HG02870 (cell line): ENCODE data around the gene KRT81.
"Not testable (repeated sequence)": the region's sequence is repeated elsewhere in the genome, so short reads cannot be mapped to it uniquely, and the experiment has no call there.

Experiments
- ATAC-seq: cut with Tn5 transposase; IDR thresholded peaks from one replicate; pipeline ENCODE4 v1.9.1; 2021; ENCODE audit warnings: mild to moderate bottlenecking, moderate library complexity; ENCODE audit not compliant: unreplicated experiment

KRT81 gene

GRCh38 chr12:52278575-52279421 lies 12.5 kb downstream of the KRT81 start:
- ATAC-seq = peak; percentile 63

GRCh38 chr12:52277486-52278245 lies 13.7 kb downstream of the KRT81 start:
- no peak for ATAC-seq

DNA sequence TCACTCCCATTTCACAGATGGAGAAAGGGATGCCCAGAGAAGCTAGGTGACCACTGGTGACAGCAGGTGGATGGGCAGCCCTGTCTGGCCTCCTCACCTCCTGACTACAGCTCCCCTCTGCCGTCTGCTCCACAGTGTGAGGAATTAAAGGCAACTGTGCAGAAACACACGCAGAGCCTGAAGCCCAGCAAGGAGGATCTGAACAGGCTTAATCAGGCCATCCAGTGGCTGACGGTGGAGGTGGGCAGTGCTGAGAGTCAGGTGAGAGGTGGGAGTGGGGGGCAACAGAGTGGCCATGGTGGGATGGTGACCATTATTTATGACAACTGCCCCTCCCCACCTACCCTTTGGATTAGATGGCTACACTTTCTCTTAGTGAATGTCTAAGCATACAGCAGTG lies 15.6 kb downstream of the KRT81 start:
- ATAC-seq = no peak

DNA sequence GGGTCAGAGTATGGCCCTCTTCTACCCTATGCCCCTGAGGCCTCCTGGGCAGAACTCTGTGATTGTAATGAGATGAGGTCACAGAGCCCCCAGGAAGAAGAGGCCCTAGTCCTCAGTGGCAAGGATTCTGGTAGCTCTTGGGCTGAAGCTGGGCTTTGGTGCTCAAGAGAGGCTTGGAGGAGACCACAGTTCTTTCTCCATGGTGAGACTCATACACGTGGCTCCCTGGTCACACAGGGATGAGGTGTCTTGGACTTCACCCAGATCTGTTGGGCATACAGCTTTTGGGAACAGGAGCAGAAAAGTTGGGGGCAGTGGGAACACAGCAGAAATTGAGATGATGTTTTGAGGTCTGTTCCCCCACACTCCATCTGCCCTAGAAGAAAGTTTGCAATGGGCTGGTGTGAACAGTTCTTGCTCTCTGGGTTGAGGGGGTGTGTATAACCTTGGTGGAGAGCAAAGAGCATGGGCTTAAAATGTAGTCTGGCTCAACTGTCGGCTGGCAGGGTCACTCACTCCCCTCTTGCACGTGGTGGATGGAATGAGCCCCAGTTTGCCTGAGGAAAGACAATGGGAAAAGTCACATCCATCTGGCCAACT lies 16.7 kb downstream of the KRT81 start, which contains the start of gene KRT86:
KRT86 (plus strand) TSS at position 125 of the 600 bp plus-strand sequence. CDS start 27,272 bp downstream, outside the sequence.
- no peak for ATAC-seq

GRCh38 chr12:52271158-52271557 lies 20.2 kb downstream of the KRT81 start:
- ATAC-seq = no peak

DNA sequence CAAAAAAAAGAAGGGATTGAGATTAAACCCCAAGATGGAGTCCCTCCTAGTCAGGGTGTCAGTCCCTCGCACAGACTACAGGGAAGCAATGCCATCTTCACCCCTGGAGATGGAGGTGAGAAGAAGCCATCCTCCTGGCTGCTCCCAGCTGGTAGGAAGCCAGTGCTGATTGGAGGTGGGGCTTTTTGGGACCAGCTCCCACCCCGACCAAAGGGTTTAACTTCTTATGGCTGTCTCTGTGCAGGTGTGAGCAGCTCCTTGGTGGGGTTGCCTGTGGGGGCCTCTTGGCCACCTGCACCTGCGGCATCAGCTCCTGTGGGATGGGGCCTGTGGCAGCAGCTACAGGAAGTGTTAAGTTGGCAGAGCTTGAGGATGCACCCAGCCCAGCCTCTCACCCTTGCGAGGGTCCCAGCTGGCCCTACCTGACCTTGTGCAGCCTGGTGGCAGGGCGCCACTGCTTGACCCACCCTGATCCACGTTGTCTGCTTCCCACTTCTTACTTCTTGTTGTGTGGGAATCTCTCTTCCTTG lies 20.7 kb downstream of the KRT81 start:
- no peak for ATAC-seq

DNA sequence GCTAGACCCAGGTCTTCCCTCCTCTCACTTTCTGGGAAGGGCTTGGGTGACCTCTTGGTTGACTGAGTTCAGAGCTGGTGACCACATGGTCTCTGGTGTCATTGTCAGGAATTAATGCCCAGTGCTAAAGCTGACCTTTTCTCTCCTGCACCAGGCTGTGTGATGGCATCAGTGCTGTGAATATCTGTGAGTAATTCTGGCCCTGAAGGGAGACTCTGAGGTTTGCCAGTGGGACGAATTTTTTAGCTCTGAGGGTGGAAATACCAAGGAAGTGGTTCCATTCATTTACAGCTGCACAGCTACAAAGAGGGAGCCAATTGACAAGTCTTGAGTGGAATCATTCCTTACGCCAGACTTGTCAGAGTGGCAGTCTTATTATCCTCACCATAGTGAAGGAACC lies 23.1 kb downstream of the KRT81 start:
- ATAC-seq = no peak

GRCh38 chr12:52267699-52268098 lies 23.6 kb downstream of the KRT81 start:
- ATAC-seq = no peak

DNA sequence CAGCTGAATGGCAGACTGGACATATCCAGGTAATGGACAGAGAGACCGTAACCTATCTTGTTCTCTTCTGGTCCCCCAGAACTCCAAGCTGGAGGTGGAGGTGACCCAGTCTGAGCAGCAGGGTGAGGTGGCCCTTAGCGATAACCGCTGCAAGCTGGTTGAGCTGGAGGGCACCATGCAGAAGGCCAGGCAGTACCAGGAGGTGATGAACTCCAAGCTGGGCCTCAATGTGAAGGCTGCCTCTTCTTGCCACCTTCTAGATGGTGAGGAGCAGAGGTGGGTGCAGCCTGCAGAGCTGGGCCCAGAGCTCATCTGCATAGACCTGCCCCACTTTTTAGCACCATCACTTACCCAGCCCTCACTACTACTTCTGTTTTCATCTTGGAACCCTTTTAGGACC lies 24.1 kb downstream of the KRT81 start:
- no peak for ATAC-seq

GRCh38 chr12:52266514-52266913 lies 24.8 kb downstream of the KRT81 start:
- ATAC-seq = no peak

DNA sequence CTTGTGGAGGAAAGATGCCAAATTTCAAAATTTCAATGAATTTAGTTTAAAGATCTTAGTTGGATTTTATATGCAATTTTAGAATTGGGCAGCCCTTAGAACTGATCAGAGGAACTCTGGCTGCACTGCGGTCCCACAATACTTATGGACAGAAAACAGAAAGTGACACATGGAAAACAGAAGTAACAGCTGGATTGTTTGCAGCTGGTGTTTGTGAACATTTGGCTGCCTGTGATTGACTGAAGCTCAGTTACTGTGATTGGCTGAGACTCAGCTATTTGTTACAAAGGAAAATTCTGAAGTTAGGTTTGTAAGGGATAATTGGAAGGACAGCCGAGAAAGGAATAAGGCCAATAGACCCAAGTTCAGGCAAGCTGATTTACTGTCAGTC lies 26.9 kb downstream of the KRT81 start:
- no peak for ATAC-seq

DNA sequence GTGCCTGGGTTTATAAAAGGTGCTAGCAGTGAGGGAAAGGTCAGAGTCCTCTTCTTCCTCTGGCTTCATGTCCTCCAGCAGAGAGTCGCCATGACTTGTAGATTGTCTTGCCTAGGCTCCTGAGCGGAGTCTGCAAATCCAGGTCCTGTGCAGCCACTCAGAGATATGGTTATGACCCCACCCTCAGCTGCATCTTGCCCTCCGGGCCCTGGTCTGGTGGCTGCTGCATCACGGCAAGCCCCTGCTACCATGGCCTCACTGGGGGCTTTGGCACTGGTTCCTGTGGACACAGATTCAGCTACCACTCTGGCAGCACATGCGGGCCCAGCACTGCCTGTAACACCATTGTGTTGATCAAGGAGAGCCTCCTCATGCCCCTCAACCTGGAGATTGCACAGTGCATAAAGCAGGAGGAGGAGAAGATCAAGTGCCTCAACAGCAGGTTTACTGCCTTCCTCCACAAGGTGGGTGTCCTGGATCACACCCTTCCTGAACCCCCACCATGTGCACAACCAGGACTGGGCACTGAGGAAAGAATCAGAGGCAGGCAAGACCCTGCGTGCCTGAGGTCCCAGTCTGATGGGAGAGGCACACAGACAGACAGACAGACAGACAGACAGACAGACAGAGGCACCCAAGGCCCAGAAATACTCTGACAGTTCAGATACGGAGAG lies 27.4 kb downstream of the KRT81 start:
- no peak for ATAC-seq

DNA sequence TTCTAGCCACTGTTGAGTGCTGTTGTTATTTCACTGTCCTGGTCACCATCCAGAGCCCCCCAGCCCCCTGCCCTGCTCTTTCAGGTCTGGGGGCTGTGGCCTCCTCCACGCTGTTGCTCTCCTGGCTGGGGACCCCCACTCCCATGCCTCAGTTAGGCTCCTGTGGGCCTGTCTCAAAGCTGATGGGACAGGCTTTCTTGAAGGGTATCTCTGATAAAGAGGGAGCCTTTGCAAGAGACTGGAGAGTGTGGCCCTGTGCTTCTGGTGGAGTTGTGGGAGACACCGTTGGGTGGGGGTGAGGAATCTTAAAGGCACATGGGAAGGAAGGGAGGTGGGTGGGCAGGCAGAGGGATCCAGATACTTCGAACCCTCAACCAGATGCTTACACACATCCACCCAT lies 29.0 kb downstream of the KRT81 start:
- no peak for ATAC-seq

- ATAC-seq = no peak
Measured at GRCh38 chr12:52261208-52261484, 30.2 kb downstream of the KRT81 start.

GRCh38 chr12:52260361-52261207 lies 30.8 kb downstream of the KRT81 start:
- ATAC-seq = no peak

- no peak for ATAC-seq
Measured at GRCh38 chr12:52259657-52260243, 31.6 kb downstream of the KRT81 start.

DNA sequence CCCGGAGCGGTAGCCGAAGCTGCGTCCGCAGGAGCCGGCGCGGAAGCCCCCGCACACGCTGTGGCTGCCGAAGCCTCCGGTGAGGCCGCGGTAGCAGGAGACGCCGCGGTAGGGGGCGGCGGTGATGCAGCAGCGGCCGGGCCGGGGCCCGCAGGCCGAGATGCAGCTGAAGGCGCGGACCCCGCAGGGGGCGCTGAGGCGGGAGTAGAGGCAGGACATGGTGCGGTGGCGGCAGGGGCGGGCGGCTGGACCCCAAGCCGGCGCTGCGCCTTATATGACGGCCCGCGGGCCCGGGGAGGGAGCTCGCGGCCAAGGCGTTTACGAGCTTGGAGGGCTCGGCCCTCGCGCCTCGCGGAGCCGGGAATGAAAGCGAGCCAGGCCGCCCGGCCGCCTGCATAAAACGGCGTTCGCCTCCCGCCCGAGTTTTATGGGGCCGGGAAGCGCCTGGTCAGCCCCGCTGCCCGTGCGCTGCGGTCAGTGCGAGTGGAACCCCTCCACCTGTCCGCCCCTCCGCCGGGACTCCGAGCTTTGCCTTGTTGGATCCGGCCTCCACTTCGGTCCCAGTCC lies 32.9 kb downstream of the KRT81 start:
- ATAC-seq = no peak

- not testable (repeated sequence) for ATAC-seq
Measured at GRCh38 chr12:52257922-52258321, 33.4 kb downstream of the KRT81 start.

DNA sequence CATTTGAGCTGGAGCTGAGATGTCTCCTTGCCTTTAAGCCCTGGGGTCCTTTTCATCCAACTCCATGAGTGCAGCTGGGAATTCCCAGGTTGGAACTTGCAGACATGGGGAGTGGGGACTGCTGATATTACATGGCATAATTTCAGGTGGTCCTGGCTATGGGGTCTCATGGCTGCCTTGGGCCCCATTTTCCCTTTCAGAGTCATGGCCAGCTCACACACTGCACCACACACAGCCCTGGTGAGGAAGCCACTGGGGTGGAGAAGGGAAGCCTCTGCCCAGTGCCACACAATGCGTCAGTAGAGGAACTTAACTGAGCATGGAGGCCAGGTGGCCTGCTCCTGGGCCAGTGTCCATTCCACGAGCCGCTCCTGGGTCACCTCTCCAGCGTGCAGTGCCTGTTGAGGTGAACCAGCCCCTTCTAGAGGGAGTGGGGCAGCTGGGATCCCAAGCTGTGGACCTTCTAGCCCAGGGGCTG lies 34.2 kb downstream of the KRT81 start:
- ATAC-seq = no peak
